Activated CD4-positive, alpha-beta T cell treated with anti-CD3 and anti-CD28 coated beads, Interleukin-2, amount 50 U/mL, for 4 hours (primary cell): ENCODE results near the gene LGALS3BP.
A peak's percentile ranks its signal among the peaks of the same experiment; 100 is the strongest.
"Not testable (repeated sequence)": the region's sequence is repeated elsewhere in the genome, so short reads cannot be mapped to it uniquely, and the experiment has no call there.

Experiments used
- DNase-seq, 2 experiments: peaks; one replicate each; pipeline ENCODE4 v3.0.0-alpha.2; 2020

The LGALS3BP gene

GRCh38 chr17:78977997-78978973, 1.4 kb downstream of the LGALS3BP start:
- DNase-seq: no peak

GRCh38 chr17:78977681-78977943, 2.1 kb downstream of the LGALS3BP start:
- DNase-seq: no peak

GRCh38 chr17:78976907-78977680, 2.6 kb downstream of the LGALS3BP start:
- DNase-seq: no peak

GRCh38 chr17:78974635-78975591, 4.8 kb downstream of the LGALS3BP start:
- DNase-seq: no peak

- DNase-seq: no peak
Measured at GRCh38 chr17:78973792-78974520, 5.8 kb downstream of the LGALS3BP start.

- DNase-seq: no peak
Measured at GRCh38 chr17:78973196-78973595, 6.5 kb downstream of the LGALS3BP start.

GRCh38 chr17:78972507-78973105, 7.1 kb downstream of the LGALS3BP start:
- no peak for DNase-seq

- no peak for DNase-seq
Measured at GRCh38 chr17:78971756-78972506, 7.8 kb downstream of the LGALS3BP start.

- peak; percentile 77 to 80 for DNase-seq
Measured at GRCh38 chr17:78970834-78971755, 8.6 kb downstream of the LGALS3BP start.

GRCh38 chr17:78969865-78970264, 9.9 kb downstream of the LGALS3BP start:
- no peak for DNase-seq

- DNase-seq: no peak
Measured at GRCh38 chr17:78967782-78968362, 11.9 kb downstream of the LGALS3BP start.

GRCh38 chr17:78966910-78967600, 12.7 kb downstream of the LGALS3BP start:
- no peak for DNase-seq

- no peak for DNase-seq
Measured at GRCh38 chr17:78966123-78966813, 13.5 kb downstream of the LGALS3BP start.

GRCh38 chr17:78965491-78965924, 14.2 kb downstream of the LGALS3BP start:
- DNase-seq: no peak

- DNase-seq: no peak
Measured at GRCh38 chr17:78963378-78963777, 16.3 kb downstream of the LGALS3BP start.

- DNase-seq: not testable (repeated sequence)
Measured at GRCh38 chr17:78962984-78963348, 16.8 kb downstream of the LGALS3BP start.

- no peak for DNase-seq
Measured at GRCh38 chr17:78962345-78962983, 17.3 kb downstream of the LGALS3BP start.

GRCh38 chr17:78961571-78961970, 18.2 kb downstream of the LGALS3BP start:
- DNase-seq: no peak
